ENCODE results near the gene ZNF311. TPM values are rescaled to one million over a fixed set of nuclear protein-coding genes. Genes with fewer than 3 reads are reported as not detected.

Gene ZNF311
- total and polyA plus RNA-seq, 9 of the 15 experiments (the other 6 are each of a cell fraction or from before 2014, with no cell fraction given), result 5.1 to 10.0 (median 7.5) TPM

GRCh38 chr6:28981833-28982475, 23.2 kb downstream of the ZNF311 start:
- Histone ChIP-seq H3K79me2 (ENCODE audit: control insufficient read depth, insufficient read depth, low read length) (no peaks in the 10 kb centered on the region), H3K4me2 (ENCODE audit: insufficient read depth, low read length) (peak overlapping the region; percentile 98), H3K9me1 (ENCODE audit: control insufficient read depth, insufficient read depth, low read length) (no peaks in the 10 kb centered on the region), H3K36me3 (ENCODE audit: control insufficient read depth, insufficient read depth, low read length) (no peaks in the 10 kb centered on the region), H3K4me1 (replicated peaks in 1 of 2; ENCODE audit: control insufficient read depth in 2 of 2, insufficient read depth in 2 of 2, low read length in 2 of 2) (peaks cover 24 to 30% of the 10 kb centered on the region in 2 experiments), H4K20me1 (replicated peaks; ENCODE audit: control insufficient read depth, insufficient read depth, low read length) (no peaks in the 10 kb centered on the region), H3K27me3 (ENCODE audit: control insufficient read depth in 2 of 2, insufficient read depth in 2 of 2, low read length in 2 of 2) (no peaks in the 10 kb centered on the region), H2AFZ (ENCODE audit: low read depth, low read length) (peak overlapping the region; percentile 92), H3K9ac (ENCODE audit: insufficient read depth in 1 of 2, low read depth in 2 of 2, low read length in 2 of 2) (peak overlapping the region; percentile 49 to 99; a peak in 3 of 4 replicates), H3K9me3 (replicated peaks; ENCODE audit: control insufficient read depth, insufficient read depth, low read depth, low read length) (peaks cover 6% of the 10 kb centered on the region; the same call in 1 of the 2 replicates), H3K4me3 (peak overlapping the region; percentile 56), H3K27ac (ENCODE audit: extremely low read depth, low read depth, low read length) (peak overlapping the region; percentile 97)
- no TSS peak for BruUV-seq (replicated peaks)
- FAIRE-seq (peak; percentile 89), ATAC-seq (peak; percentile 64), DNase-seq (ENCODE audit: extremely low read depth in 1 of 4, low spot score in 3 of 4) (peak; percentile 83 to 94 (median 83))
- under 1% methylated on average over 23 of the region's 23 CpGs for WGBS (ENCODE audit: insufficient coverage, low coverage, missing lambda C conversion rate)
- ChIA-PET POLR2A (interaction anchor here (1.0 to 3.8 kb wide), 12 partner anchors 12 to 156 kb away, joined by 3 to 17 read pairs (median 5); partner anchors contain the start of gene ZNF311), CTCF (ENCODE audit: low intra/inter-chr PET ratio) (interaction anchor here (0.7 to 2.5 kb wide), 9 partner anchors 15 to 144 kb away, joined by 3 to 12 read pairs (median 5); partner anchors contain the start of gene ZNF311)
- intact Hi-C loops (cut with micrococcal nuclease), result loop anchor here (1.0 to 10.0 kb wide), 8 partner anchors 21 to 297 kb away; no protein-coding TSS in a partner anchor
- in situ Hi-C loops (cut with MboI), result loop anchor here (5.0 kb wide), 1 partner anchor 35 kb away; no protein-coding TSS in a partner anchor
- peak; percentile 21 for TF ChIP-seq TAF9B (IDR thresholded peaks at IDR 0.05; ENCODE audit: partially characterized antibody)
- TF ChIP-seq TCF3 (CRISPR knock-in tag; IDR thresholded peaks at IDR 0.05), result no peak
- no peak for TF ChIP-seq ZNF57 (CRISPR knock-in tag; IDR thresholded peaks at IDR 0.05)
- TF ChIP-seq TSC22D4 (tag; IDR thresholded peaks at IDR 0.05), result no peak
- TF ChIP-seq ZNF3 (CRISPR knock-in tag; IDR thresholded peaks at IDR 0.05), result no peak
- TF ChIP-seq CHCHD3 (CRISPR knock-in tag; IDR thresholded peaks at IDR 0.05), result no peak
- no peak for TF ChIP-seq ZNF586 (CRISPR knock-in tag; conservative IDR thresholded peaks at IDR 0.05)
- no peak for TF ChIP-seq CCAR2 (IDR thresholded peaks at IDR 0.05; ENCODE audit: low read depth, low read length)
- TF ChIP-seq LEF1 (IDR thresholded peaks at IDR 0.05), result no peak
- TF ChIP-seq GABPB1 (CRISPR knock-in tag; IDR thresholded peaks at IDR 0.05), result peak; percentile 67; the same call in 1 of the 2 replicates
- TF ChIP-seq STAT5A (IDR thresholded peaks at IDR 0.05; ENCODE audit: borderline replicate concordance, low read length), result no peak
- TF ChIP-seq ATF3 (IDR thresholded peaks at IDR 0.05), result peak; percentile 22; the same call in 1 of the 2 replicates
- peak; percentile 29; the same call in 1 of the 2 replicates for TF ChIP-seq ATF3 (CRISPR knock-in tag; conservative IDR thresholded peaks at IDR 0.05)
- TF ChIP-seq PTRF (tag; IDR thresholded peaks at IDR 0.05), result no peak
- no peak for TF ChIP-seq ARHGAP35 (IDR thresholded peaks at IDR 0.05; ENCODE audit: partially characterized antibody)
- TF ChIP-seq GTF2B (IDR thresholded peaks at IDR 0.05; ENCODE audit: extremely low read depth, insufficient read length), result no peak
- TF ChIP-seq HCFC1 (IDR thresholded peaks at IDR 0.05; ENCODE audit: low read depth, low read length), result peak; percentile 20; the same call in 1 of the 2 replicates
- TF ChIP-seq NFIX (CRISPR knock-in tag; IDR thresholded peaks at IDR 0.05; ENCODE audit: low read depth), result no peak
- TF ChIP-seq SFPQ (IDR thresholded peaks at IDR 0.05; ENCODE audit: low read depth, low read length), result no peak
- TF ChIP-seq L3MBTL2 (IDR thresholded peaks at IDR 0.05), result no peak
- TF ChIP-seq FUS (optimal IDR thresholded peaks at IDR 0.05; ENCODE audit: low read depth, low read length), result no peak
